Suppressor macrophage (primary cell): ENCODE results near the gene PAWR.
"Not testable (repeated sequence)": the region's sequence is repeated elsewhere in the genome, so short reads cannot be mapped to it uniquely, and the experiment has no call there.

Source experiments
- DNase-seq, 4 experiments: peaks; one replicate each; pipeline ENCODE4 v3.0.0-alpha.2; 2020 to 2022

The PAWR gene

DNA sequence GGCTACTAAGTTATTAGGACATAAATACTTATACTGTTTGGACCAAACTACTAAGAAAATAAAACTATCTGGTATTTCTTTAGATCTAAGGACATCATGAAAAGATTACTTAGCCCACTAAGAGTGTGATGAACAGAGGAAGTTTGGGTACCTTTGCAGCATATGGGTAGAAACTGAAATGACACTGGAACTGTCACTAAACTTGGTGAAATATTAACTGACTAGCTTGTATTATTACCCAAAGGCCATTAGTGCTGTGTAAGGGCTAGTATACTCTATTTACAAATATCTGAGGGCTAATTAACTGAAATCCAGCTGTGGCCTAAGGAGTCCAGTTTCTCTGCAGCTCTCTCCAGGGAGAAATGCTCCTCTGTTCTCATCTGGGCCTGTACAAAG is 45.5 kb downstream of the PAWR start:
- no peak for DNase-seq

- DNase-seq: no peak
These were observed 46.2 kb downstream of the PAWR start for GRCh38 chr12:79644274-79645234.

GRCh38 chr12:79643821-79644220 is 46.9 kb downstream of the PAWR start:
- DNase-seq: no peak

DNA sequence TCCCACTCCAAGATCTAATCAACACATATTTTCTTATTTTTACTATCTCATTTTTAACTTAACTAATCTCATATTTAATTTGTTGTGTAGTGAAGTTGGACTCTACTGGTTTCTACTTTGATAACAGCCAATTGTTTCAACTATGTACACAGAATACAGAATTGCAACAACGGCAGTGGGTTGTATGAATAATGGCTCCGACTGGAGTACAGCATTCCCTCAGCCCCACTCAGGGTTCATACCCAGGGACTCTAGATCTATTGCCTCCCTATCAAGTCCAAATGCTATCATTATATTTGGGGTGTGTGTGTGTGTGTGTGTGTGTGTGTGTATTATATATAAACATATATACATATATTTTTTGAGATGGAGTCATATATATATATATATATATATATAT is 52.3 kb downstream of the PAWR start:
- no peak for DNase-seq

DNA sequence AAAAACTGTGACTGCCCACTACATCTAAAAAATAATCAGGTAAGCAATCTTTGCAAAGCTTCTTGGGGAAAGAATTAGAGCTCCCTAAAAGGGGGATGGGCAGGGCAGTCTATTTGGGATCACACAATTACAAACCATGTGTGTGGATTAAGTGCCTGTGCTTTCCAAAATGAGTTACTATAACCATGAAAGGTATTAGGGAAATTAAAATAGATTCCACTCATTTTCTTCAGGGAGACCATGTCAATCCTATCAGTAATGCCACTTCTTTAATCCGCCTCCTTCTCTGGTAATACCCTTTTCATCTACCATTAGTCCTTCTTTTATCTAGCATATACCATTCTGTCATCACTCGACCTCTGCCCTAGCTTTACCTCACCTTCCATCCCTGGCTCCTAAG is 53.7 kb downstream of the PAWR start:
- DNase-seq: no peak

DNA sequence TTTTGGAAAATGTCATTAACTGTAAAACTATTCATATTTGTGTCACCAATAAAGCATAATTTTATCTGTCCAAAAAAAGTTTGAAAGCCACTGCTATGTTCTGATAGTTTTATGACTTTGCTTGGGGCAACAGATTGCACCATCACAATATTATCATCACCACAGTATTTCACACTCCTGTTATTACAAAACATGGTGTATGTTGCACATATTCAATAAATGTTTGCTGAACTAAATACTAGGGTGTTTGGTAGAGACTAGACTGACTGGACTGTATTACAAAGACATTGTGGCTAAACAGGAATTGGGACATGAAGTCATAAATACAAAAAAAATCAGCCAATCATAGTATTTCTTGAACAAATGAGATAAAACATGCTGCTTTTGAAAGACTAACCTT is 55.1 kb downstream of the PAWR start:
- no peak for DNase-seq

GRCh38 chr12:79634957-79635471 is 55.8 kb downstream of the PAWR start:
- no peak for DNase-seq

GRCh38 chr12:79629561-79629960 is 61.2 kb downstream of the PAWR start:
- DNase-seq: no peak

GRCh38 chr12:79626735-79627134 is 64.0 kb downstream of the PAWR start:
- not testable (repeated sequence) for DNase-seq

GRCh38 chr12:79624378-79624777 is 66.4 kb downstream of the PAWR start:
- DNase-seq: no peak

GRCh38 chr12:79619872-79620562 is 70.7 kb downstream of the PAWR start:
- no peak for DNase-seq

DNA sequence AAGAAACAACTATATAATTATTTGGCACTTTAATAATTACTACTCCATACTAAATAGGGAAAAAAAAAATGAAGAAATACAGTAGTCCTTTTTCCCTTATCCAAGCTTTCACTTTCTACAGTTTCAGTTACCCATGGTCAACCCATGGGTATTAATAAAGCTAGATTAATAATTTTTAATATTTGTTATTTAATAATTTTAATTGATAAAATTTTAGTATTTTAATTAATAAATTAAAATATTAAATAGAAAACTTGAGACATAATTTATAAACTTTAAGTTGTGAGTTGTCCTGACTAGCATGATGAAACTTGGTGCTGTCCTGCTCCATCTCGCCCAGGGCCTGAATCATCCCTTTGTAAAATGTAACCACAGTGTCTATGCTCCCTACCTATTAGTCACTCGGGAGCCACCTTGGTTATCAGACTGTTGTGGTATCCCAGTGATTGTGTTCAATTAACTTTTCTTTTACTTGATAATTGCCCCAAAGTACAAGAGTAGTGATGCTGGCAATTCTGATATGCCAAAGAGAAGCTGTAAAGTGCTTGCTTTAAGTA is 71.8 kb downstream of the PAWR start:
- no peak for DNase-seq

- no peak for DNase-seq
These were observed 73.1 kb downstream of the PAWR start for GRCh38 chr12:79617696-79618095.

GRCh38 chr12:79615596-79616560 is 74.9 kb downstream of the PAWR start:
- DNase-seq: no peak

GRCh38 chr12:79614730-79615129 is 76.0 kb downstream of the PAWR start:
- no peak for DNase-seq

DNA sequence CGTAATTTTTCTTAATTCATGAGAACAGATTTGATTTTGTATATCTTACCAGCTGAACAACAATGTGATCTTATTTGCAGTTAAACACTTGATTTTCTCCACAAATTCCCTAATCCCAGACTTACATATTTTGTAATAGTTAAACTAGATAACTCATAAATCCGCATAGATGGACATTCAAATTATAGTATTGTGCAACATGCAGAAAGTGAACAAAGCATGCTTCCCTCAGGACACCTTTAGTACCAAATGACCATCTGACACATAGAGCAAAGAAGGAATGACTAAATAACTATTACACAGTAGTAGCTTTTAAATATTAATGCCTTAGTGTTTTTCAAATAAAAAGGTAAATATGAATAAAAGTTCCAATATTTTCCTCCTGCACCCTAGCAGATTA is 88.9 kb downstream of the PAWR start:
- no peak for DNase-seq

- peak in 3 of 4 experiments; percentile 3 to 6 (median 6) for DNase-seq
These were observed 92.9 kb downstream of the PAWR start for GRCh38 chr12:79597910-79598309.

- no peak for DNase-seq
These were observed 93.9 kb downstream of the PAWR start for GRCh38 chr12:79596719-79597350.

DNA sequence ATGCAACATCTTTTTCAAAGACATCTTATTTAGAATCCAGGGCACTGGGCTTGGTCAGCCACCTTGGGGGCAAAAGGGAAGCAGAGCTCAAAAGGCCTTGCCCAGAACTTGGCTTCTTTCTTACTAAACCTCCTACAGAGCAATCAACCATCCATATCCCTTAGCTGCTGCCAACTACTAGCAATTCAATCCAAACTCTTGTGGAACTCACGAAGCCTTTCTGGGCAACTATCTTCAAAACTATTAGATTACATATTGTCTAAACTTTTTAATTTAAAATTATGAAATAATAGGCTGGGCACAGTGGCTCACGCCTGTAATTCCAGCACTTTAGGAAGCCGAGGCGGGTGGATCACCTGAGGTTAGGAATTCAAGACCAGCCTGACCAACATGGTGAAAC is 95.5 kb downstream of the PAWR start:
- no peak for DNase-seq

GRCh38 chr12:79592865-79593264 is 97.9 kb downstream of the PAWR start:
- no peak for DNase-seq

DNA sequence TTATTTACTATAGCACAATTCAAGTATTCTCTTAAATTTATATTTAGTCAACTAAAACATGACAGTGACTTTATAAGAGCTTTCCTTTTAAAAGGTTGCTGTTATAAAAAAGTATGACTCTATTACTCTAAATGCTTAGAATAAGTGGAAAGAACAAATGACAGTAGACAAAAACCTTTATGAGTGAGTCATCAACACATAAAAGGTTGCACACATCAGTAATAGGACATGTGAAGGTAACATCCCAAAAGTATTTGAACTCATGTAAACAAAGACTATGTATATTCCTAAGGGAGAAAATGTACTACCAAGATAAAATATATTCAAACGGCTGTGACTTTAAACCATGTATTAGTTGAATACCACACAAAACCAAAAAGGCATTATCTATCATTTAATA is 98.8 kb downstream of the PAWR start:
- no peak for DNase-seq

- DNase-seq: no peak
These were observed 100.0 kb downstream of the PAWR start for GRCh38 chr12:79590751-79591150.
